Mesendoderm (in vitro differentiated cells): Measurements from ENCODE around the gene FBLN2.

Experiments
- DNase-seq: peaks from one replicate; pipeline ENCODE4 v3.0.0; 2013
- H2AK5ac ChIP-seq: 2 replicates; pipeline ENCODE4 v1.6.1; 2013; ENCODE audit warnings: low read length, inconsistent platforms
- H2BK120ac ChIP-seq: 2 replicates; pipeline ENCODE4 v1.6.1; 2013; ENCODE audit warnings: low read depth, mild to moderate bottlenecking, low read length, moderate library complexity, mixed read lengths
- H2BK15ac ChIP-seq: replicated peaks from 2 replicates; pipeline ENCODE4 v1.6.1; 2013; ENCODE audit warnings: low read depth, mild to moderate bottlenecking, moderate library complexity
- H2BK5ac ChIP-seq: 2 replicates; pipeline ENCODE4 v1.6.1; 2013; ENCODE audit warnings: low read length, inconsistent platforms
- H3K18ac ChIP-seq: 2 replicates; pipeline ENCODE4 v1.6.1; 2013; ENCODE audit warnings: mild to moderate bottlenecking, low read length, mixed read lengths
- H3K23ac ChIP-seq: one replicate; pipeline ENCODE4 v1.6.1; 2013; ENCODE audit warnings: low read length
- H3K27ac ChIP-seq: 2 replicates; pipeline ENCODE4 v1.5.1; 2013; ENCODE audit warnings: low read depth, mild to moderate bottlenecking, inconsistent platforms, low read length, moderate library complexity
- H3K27me3 ChIP-seq: 2 replicates; pipeline ENCODE4 v1.6.1; 2013; ENCODE audit warnings: low read length, control low read depth, mild to moderate bottlenecking, inconsistent platforms; ENCODE audit not compliant: insufficient read depth, poor library complexity
- H3K36me3 ChIP-seq: 2 replicates; pipeline ENCODE4 v1.6.1; 2013; ENCODE audit warnings: low read length, inconsistent platforms; ENCODE audit not compliant: control insufficient read depth, insufficient read depth
- H3K4ac ChIP-seq: one replicate; pipeline ENCODE4 v1.6.1; 2013; ENCODE audit warnings: low read depth, mild to moderate bottlenecking, low read length, moderate library complexity
- H3K4me1 ChIP-seq: 2 replicates; pipeline ENCODE4 v1.6.1; 2013; ENCODE audit warnings: low read depth, low read length, inconsistent platforms; ENCODE audit not compliant: control insufficient read depth
- H3K4me2 ChIP-seq: 2 replicates; pipeline ENCODE4 v1.6.1; 2013; ENCODE audit warnings: low read length
- H3K4me3 ChIP-seq: 2 replicates; pipeline ENCODE4 v1.5.1; 2013; ENCODE audit warnings: mild to moderate bottlenecking, low read length
- H3K56ac ChIP-seq: one replicate; pipeline ENCODE4 v1.6.1; 2013; ENCODE audit warnings: low read length
- H3K79me1 ChIP-seq: 2 replicates; pipeline ENCODE4 v1.6.1; 2013; ENCODE audit warnings: low read length, inconsistent platforms
- H3K79me2 ChIP-seq: 2 replicates; pipeline ENCODE4 v1.6.1; 2013; ENCODE audit warnings: mild to moderate bottlenecking, low read length; ENCODE audit not compliant: control insufficient read depth, insufficient read depth
- H3K9ac ChIP-seq: 2 replicates; pipeline ENCODE4 v1.6.1; 2013; ENCODE audit warnings: low read length, inconsistent platforms
- H4K5ac ChIP-seq: one replicate; pipeline ENCODE4 v1.6.1; 2013; ENCODE audit warnings: low read length
- H4K8ac ChIP-seq: one replicate; pipeline ENCODE4 v1.6.1; 2013; ENCODE audit warnings: low read depth, mild to moderate bottlenecking, control low read depth, low read length, moderate library complexity
- WGBS: extraction: QIAGEN DNeasy Blood & Tissue Kit; methylation state at CpG from one replicate; pipeline ENCODE4 v1.1.7; 2013; ENCODE audit warnings: low lambda C conversion rate, missing lambda C conversion rate; ENCODE audit not compliant: insufficient coverage; ENCODE audit errors: extremely low coverage; 5-methylcytosine and 5-hydroxymethylcytosine counted together

The FBLN2 gene

GRCh38 chr3:13515786-13516759 lies 32.9 kb upstream of the FBLN2 start:
- Histone ChIP-seq H3K27ac (no peak overlapping the region), H3K56ac (no peak overlapping the region), H3K9ac (no peak overlapping the region), H3K27me3 (no peaks in the 10 kb centered on the region), H4K8ac (no peak overlapping the region), H3K4me1 (no peaks in the 10 kb centered on the region), H4K5ac (no peak overlapping the region), H2BK15ac (no peak overlapping the region), H3K23ac (no peak overlapping the region), H3K79me2 (no peaks in the 10 kb centered on the region), H3K79me1 (no peaks in the 10 kb centered on the region), H2AK5ac (no peak overlapping the region), H3K4me2 (no peak overlapping the region), H3K18ac (no peak overlapping the region), H2BK120ac (no peak overlapping the region), H3K36me3 (no peaks in the 10 kb centered on the region), H2BK5ac (no peak overlapping the region), H3K4me3 (no peak overlapping the region), H3K4ac (no peak overlapping the region)
- DNase-seq, result no peak
- WGBS, result no CpG with 5 or more reads among the region's 26 CpGs

GRCh38 chr3:13516760-13517135 lies 32.2 kb upstream of the FBLN2 start:
- no peak for DNase-seq
- Histone ChIP-seq H3K27ac (no peak overlapping the region), H2BK5ac (no peak overlapping the region), H3K36me3 (no peaks in the 10 kb centered on the region), H3K9ac (no peak overlapping the region), H3K56ac (no peak overlapping the region), H3K23ac (no peak overlapping the region), H3K27me3 (no peaks in the 10 kb centered on the region), H3K4me1 (no peaks in the 10 kb centered on the region), H3K4ac (no peak overlapping the region), H3K18ac (no peak overlapping the region), H2BK15ac (no peak overlapping the region), H3K79me1 (no peaks in the 10 kb centered on the region), H3K79me2 (no peaks in the 10 kb centered on the region), H4K8ac (no peak overlapping the region), H2AK5ac (no peak overlapping the region), H3K4me2 (no peak overlapping the region), H2BK120ac (no peak overlapping the region), H4K5ac (no peak overlapping the region), H3K4me3 (no peak overlapping the region)
- WGBS, result no CpG with 5 or more reads among the region's 9 CpGs

- Histone ChIP-seq H4K8ac (no peak overlapping the region), H3K23ac (no peak overlapping the region), H3K79me2 (no peaks in the 10 kb centered on the region), H3K36me3 (no peaks in the 10 kb centered on the region), H3K56ac (no peak overlapping the region), H3K9ac (no peak overlapping the region), H3K4me1 (no peaks in the 10 kb centered on the region), H3K27me3 (no peaks in the 10 kb centered on the region), H3K27ac (no peak overlapping the region), H2AK5ac (no peak overlapping the region), H2BK5ac (no peak overlapping the region), H3K18ac (no peak overlapping the region), H2BK120ac (no peak overlapping the region), H3K4me3 (no peak overlapping the region), H3K79me1 (no peaks in the 10 kb centered on the region), H2BK15ac (no peak overlapping the region), H3K4me2 (no peak overlapping the region), H3K4ac (no peak overlapping the region), H4K5ac (no peak overlapping the region)
- no peak for DNase-seq
- WGBS, result no CpG with 5 or more reads among the region's 18 CpGs
Observed at GRCh38 chr3:13517253-13517977, 31.5 kb upstream of the FBLN2 start.

GRCh38 chr3:13518516-13518953 lies 30.4 kb upstream of the FBLN2 start:
- WGBS, result no CpG with 5 or more reads among the region's 15 CpGs

GRCh38 chr3:13519006-13519791 lies 29.7 kb upstream of the FBLN2 start:
- H3K56ac ChIP-seq, result no peak overlapping the region
- no peak overlapping the region for H2BK15ac ChIP-seq
- no peak for DNase-seq
- no peak overlapping the region for H3K23ac ChIP-seq
- WGBS, result no CpG with 5 or more reads among the region's 19 CpGs
- no peaks in the 10 kb centered on the region for H3K27me3 ChIP-seq
- no peak overlapping the region for H3K9ac ChIP-seq
- H4K5ac ChIP-seq, result no peak overlapping the region
- no peak overlapping the region for H2BK120ac ChIP-seq
- H2AK5ac ChIP-seq, result no peak overlapping the region
- no peak overlapping the region for H4K8ac ChIP-seq
- no peaks in the 10 kb centered on the region for H3K36me3 ChIP-seq
- H3K4me2 ChIP-seq, result no peak overlapping the region
- H2BK5ac ChIP-seq, result no peak overlapping the region
- H3K4ac ChIP-seq, result no peak overlapping the region
- H3K4me1 ChIP-seq, result no peaks in the 10 kb centered on the region
- H3K18ac ChIP-seq, result no peak overlapping the region
- no peaks in the 10 kb centered on the region for H3K79me2 ChIP-seq
- no peak overlapping the region for H3K27ac ChIP-seq
- H3K4me3 ChIP-seq, result no peak overlapping the region
- H3K79me1 ChIP-seq, result no peaks in the 10 kb centered on the region

More at GRCh38 chr3:13518516-13518953, 30.4 kb upstream of the FBLN2 start:
- Histone ChIP-seq H3K27me3 (no peaks in the 10 kb centered on the region), H3K79me1 (no peaks in the 10 kb centered on the region), H3K4me1 (no peaks in the 10 kb centered on the region), H2BK120ac (no peak overlapping the region), H3K4me3 (no peak overlapping the region), H3K23ac (no peak overlapping the region), H4K8ac (no peak overlapping the region), H2AK5ac (no peak overlapping the region), H3K79me2 (no peaks in the 10 kb centered on the region), H3K4me2 (no peak overlapping the region), H3K56ac (no peak overlapping the region), H3K36me3 (no peaks in the 10 kb centered on the region), H3K27ac (no peak overlapping the region), H4K5ac (no peak overlapping the region), H3K9ac (no peak overlapping the region), H2BK15ac (no peak overlapping the region), H2BK5ac (no peak overlapping the region), H3K4ac (no peak overlapping the region), H3K18ac (no peak overlapping the region)
- DNase-seq, result no peak
